Testis (tissue), 2 donors: ENCODE measurements around the gene ALK.

Experiments
- CTCF ChIP-seq, 3 experiments: fragments of 450-650 bp in 2 of 3; fragments of 200-600 bp in 1 of 3; sonication (generic) in 1 of 3; IDR thresholded peaks; one replicate each; pipeline ENCODE4 v1.5.1; 2016 to 2019; ENCODE audit warnings: antibody characterized with exemption in 3 of 3, mild to moderate bottlenecking in 2 of 3, moderate library complexity in 1 of 3
- POLR2A ChIP-seq: fragments of 450-650 bp; IDR thresholded peaks from one replicate; pipeline ENCODE4 v1.6.1; 2017; ENCODE audit warnings: antibody characterized with exemption, mild to moderate bottlenecking, moderate library complexity

GRCh38 chr2:29162204-29162928 lies 759.0 kb downstream of the ALK start:
- TF ChIP-seq CTCF (IDR thresholded peaks at IDR 0.05) (no peak), POLR2A (no peak)
